Lower lobe of right lung (tissue), 2 donors: ENCODE data around the gene TNFAIP8L1. TPM values are rescaled to one million over a fixed set of nuclear protein-coding genes. Genes with fewer than 3 reads are reported as not detected.
A peak's percentile ranks its signal among the peaks of the same experiment; 100 is the strongest.

ENCODE experiments used
- ATAC-seq, 2 donors: fragments of 200-7000 bp; cut with Tn5 transposase; one replicate each; pipeline ENCODE4 v1.9.1; 2020 to 2022; ENCODE audit warnings: mild to moderate bottlenecking in 2 of 2, moderate library complexity in 2 of 2
- DNase-seq: peaks from one replicate; pipeline ENCODE4 v3.0.0-alpha.2; 2020
- H3K27ac ChIP-seq: fragments of 200-600 bp; one replicate; pipeline ENCODE4 v1.8.0; 2022
- H3K27me3 ChIP-seq: fragments of 200-600 bp; one replicate; pipeline ENCODE4 v1.8.0; 2022; ENCODE audit warnings: low read depth
- H3K36me3 ChIP-seq: fragments of 200-600 bp; one replicate; pipeline ENCODE4 v1.8.0; 2022; ENCODE audit warnings: mild to moderate bottlenecking
- H3K4me1 ChIP-seq: fragments of 200-600 bp; one replicate; pipeline ENCODE4 v1.8.0; 2022
- H3K4me3 ChIP-seq: fragments of 200-600 bp; one replicate; pipeline ENCODE4 v1.8.0; 2022; ENCODE audit warnings: mild to moderate bottlenecking
- H3K9me3 ChIP-seq: fragments of 200-600 bp; one replicate; pipeline ENCODE4 v1.8.0; 2022
- intact Hi-C: fragments of 100-400 bp; cut with DNase I; formaldehyde crosslinking; loops from one replicate; pipeline ENCODE4 v1.11.0; 2022
- total RNA-seq: library from RNA; stranded (reverse); fragmentation: NEBNext Ultra II Directional; extraction: Animal tissue kit (Norgen Biotek cat#: 25700); gene quantifications from one replicate; pipeline ENCODE4 v1.2.1, GENCODE V29; 2021
- TF ChIP-seq, protein P1 (sequence below): fragments of 200-600 bp; IDR thresholded peaks from one replicate; pipeline ENCODE4 v1.8.0; 2022; ENCODE audit warnings: antibody characterized with exemption, mild to moderate bottlenecking
- donor health status: DM: no; HTN: yes; CAD: no; lungs with severe emphysema.

Gene TNFAIP8L1
- total RNA-seq, 1 donor from 2014 or later: 11.2 TPM

- H3K27me3 ChIP-seq: no peaks in the 10 kb centered on the region
- ATAC-seq (no peak), DNase-seq (no peak)
- H3K36me3 ChIP-seq: peaks cover 97% of the 10 kb centered on the region
- H3K4me3 ChIP-seq: no peak overlapping the region
- H3K9me3 ChIP-seq: no peaks in the 10 kb centered on the region
- TF ChIP-seq, protein P1, sequence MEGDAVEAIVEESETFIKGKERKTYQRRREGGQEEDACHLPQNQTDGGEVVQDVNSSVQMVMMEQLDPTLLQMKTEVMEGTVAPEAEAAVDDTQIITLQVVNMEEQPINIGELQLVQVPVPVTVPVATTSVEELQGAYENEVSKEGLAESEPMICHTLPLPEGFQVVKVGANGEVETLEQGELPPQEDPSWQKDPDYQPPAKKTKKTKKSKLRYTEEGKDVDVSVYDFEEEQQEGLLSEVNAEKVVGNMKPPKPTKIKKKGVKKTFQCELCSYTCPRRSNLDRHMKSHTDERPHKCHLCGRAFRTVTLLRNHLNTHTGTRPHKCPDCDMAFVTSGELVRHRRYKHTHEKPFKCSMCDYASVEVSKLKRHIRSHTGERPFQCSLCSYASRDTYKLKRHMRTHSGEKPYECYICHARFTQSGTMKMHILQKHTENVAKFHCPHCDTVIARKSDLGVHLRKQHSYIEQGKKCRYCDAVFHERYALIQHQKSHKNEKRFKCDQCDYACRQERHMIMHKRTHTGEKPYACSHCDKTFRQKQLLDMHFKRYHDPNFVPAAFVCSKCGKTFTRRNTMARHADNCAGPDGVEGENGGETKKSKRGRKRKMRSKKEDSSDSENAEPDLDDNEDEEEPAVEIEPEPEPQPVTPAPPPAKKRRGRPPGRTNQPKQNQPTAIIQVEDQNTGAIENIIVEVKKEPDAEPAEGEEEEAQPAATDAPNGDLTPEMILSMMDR: no peak
- peak overlapping the region; percentile 46 for H3K27ac ChIP-seq
- H3K4me1 ChIP-seq: peaks cover 7% of the 10 kb centered on the region
- intact Hi-C loops: no loop called here
Measured at GRCh38 chr19:4690361-4690760, 51.0 kb downstream of the TNFAIP8L1 start.

DNA sequence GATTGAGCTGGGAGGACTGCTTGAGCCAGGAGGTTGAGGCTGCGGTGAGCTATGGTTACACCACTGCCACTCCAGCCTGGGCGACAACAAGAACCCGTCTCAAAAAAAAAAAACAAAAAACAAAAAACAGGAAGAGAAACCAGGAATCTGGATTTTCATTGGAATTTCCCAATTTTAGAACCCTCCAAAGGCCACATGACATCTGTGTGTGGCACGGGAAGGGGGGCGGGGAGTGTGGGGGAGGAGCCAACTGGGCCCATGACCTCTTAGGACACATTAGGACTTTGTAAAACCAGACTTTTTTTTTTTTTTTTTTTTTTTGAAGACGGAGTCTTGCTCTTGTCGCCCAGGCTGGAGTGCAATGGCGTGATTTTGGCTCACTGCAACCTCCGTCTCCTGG lies 52.1 kb downstream of the TNFAIP8L1 start:
- no peaks in the 10 kb centered on the region for H3K27me3 ChIP-seq
- no peak overlapping the region for H3K27ac ChIP-seq
- no peaks in the 10 kb centered on the region for H3K9me3 ChIP-seq
- intact Hi-C loops: no loop called here
- TF ChIP-seq, protein P1: no peak
- H3K4me1 ChIP-seq: peaks cover 7% of the 10 kb centered on the region
- H3K36me3 ChIP-seq: peaks cover 97% of the 10 kb centered on the region
- DNase-seq: peak; percentile 84
- H3K4me3 ChIP-seq: no peak overlapping the region
- peak; percentile 41 to 55 for ATAC-seq

GRCh38 chr19:4692251-4693077 lies 53.1 kb downstream of the TNFAIP8L1 start:
- Histone ChIP-seq H3K4me1 (peaks cover 7% of the 10 kb centered on the region), H3K27me3 (no peaks in the 10 kb centered on the region), H3K36me3 (peaks cover 97% of the 10 kb centered on the region), H3K9me3 (no peaks in the 10 kb centered on the region), H3K27ac (no peak overlapping the region), H3K4me3 (no peak overlapping the region)
- TF ChIP-seq, protein P1: no peak
- intact Hi-C loops: no loop called here
- no peak for ATAC-seq
- no peak for DNase-seq

GRCh38 chr19:4693078-4693350 lies 53.7 kb downstream of the TNFAIP8L1 start:
- intact Hi-C loops: no loop called here
- H3K4me1 ChIP-seq: peaks cover 7% of the 10 kb centered on the region
- no peaks in the 10 kb centered on the region for H3K27me3 ChIP-seq
- H3K4me3 ChIP-seq: no peak overlapping the region
- H3K36me3 ChIP-seq: peaks cover 97% of the 10 kb centered on the region
- no peaks in the 10 kb centered on the region for H3K9me3 ChIP-seq
- TF ChIP-seq, protein P1: no peak
- no peak for ATAC-seq
- no peak for DNase-seq
- no peak overlapping the region for H3K27ac ChIP-seq

DNA sequence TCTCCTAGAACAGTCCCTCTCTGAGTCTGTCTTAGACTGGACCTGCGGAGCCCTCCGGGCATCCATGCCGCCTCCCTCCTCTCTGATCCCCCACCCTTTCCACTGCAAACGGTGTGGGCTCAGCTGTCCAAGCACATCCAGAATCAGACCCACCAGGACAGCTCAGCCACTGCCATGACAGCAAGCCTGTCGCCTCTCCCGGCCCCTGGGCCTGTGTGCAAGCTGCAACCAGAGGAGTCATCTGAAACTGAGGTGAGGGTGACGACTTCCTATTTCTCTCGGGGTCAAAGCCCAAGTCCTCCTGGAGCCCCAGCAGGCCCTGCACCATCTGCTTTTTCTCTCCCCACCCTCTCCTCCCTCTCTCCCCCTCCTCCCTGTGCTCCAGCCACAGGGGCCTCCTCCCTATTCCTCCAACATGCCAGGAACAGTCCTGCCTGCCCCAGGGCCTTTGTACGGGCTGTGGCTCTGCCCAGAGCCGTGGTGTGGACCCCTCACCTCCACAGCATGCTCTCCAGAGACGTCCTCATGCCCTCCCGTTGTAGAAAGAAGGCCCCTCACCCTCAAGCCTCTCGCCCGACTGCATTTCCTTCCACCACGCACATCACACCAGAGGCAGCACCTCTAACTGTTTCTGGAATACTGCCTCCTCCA lies 54.3 kb downstream of the TNFAIP8L1 start:
- intact Hi-C loops: no loop called here
- H3K4me1 ChIP-seq: peaks cover 7% of the 10 kb centered on the region
- DNase-seq (no peak), ATAC-seq (no peak)
- no peaks in the 10 kb centered on the region for H3K27me3 ChIP-seq
- no peaks in the 10 kb centered on the region for H3K9me3 ChIP-seq
- H3K27ac ChIP-seq: no peak overlapping the region
- no peak overlapping the region for H3K4me3 ChIP-seq
- TF ChIP-seq, protein P1: no peak
- peaks cover 97% of the 10 kb centered on the region for H3K36me3 ChIP-seq
